HepG2 (cell line): ENCODE data around the gene MFAP5. TPM values are rescaled to one million over a fixed set of nuclear protein-coding genes. Genes with fewer than 3 reads are reported as not detected.

ENCODE experiments used
- ATAC-seq: fragments of 200-7000 bp; cut with Tn5 transposase; 3 replicates; pipeline ENCODE4 v1.9.1; 2020; ENCODE audit warnings: mild to moderate bottlenecking, moderate library complexity
- BruUV-seq: library from RNA; stranded (reverse); fragments of 400-500 nt; replicated peaks from 2 replicates; lab custom pipeline; 2021; lab: Mats Ljungman, UMichigan
- CTCF ChIA-PET: fragments of 300-600 bp; formaldehyde crosslinking; extraction: SDS; loops from one replicate; lab custom pipeline; 2021; ENCODE audit warnings: low total read pairs, inconsistent platforms, low intra/inter-chr PET ratio; lab: Yijun Ruan, JAX
- POLR2A ChIA-PET: fragments of 350-600 bp; sonication (Branson Sonifier 250); formaldehyde crosslinking; loops from one replicate; lab custom pipeline; 2020; ENCODE audit warnings: antibody characterized with exemption, inconsistent platforms; lab: Yijun Ruan, JAX
- DNase-seq: peaks from one replicate; pipeline ENCODE4 v3.0.0-alpha.2; 2015; ENCODE audit warnings: low spot score
- FAIRE-seq: peaks from 3 replicates; lab custom pipeline; 2011; peaks lifted over from hg19 to GRCh38; lab: Jason Lieb, UNC
- H2AFZ ChIP-seq: one replicate; pipeline ENCODE4 v1.6.1; 2011; ENCODE audit warnings: low read length, inconsistent platforms
- H3K27ac ChIP-seq: fragments of 300-600 bp; 3 replicates; pipeline ENCODE4 v1.8.0; 2011; ENCODE audit warnings: mixed run types, mild to moderate bottlenecking, mixed read lengths, low read length, inconsistent platforms; ENCODE audit not compliant: insufficient read depth; ENCODE audit errors: extremely low read length
- H3K27me3 ChIP-seq, 2 experiments: fragments of 200-600 bp in 1 of 2; 2 replicates in 1 of 2; 3 replicates in 1 of 2; pipeline versions ENCODE4 v1.6.0 to v1.8.0; 2011; ENCODE audit warnings: low read length in 2 of 2, mild to moderate bottlenecking in 2 of 2, moderate library complexity in 2 of 2, inconsistent platforms in 1 of 2; ENCODE audit not compliant: insufficient read depth in 2 of 2, control insufficient read depth in 1 of 2
- H3K36me3 ChIP-seq, 2 experiments: fragments of 200-600 bp in 1 of 2; replicated peaks in 1 of 2; 2 replicates in 1 of 2; 3 replicates in 1 of 2; pipeline versions ENCODE4 v1.5.1 to v1.8.0; 2011; ENCODE audit warnings: low read length in 2 of 2, inconsistent platforms in 1 of 2; ENCODE audit not compliant: insufficient read depth in 2 of 2, control insufficient read depth in 1 of 2
- H3K4me1 ChIP-seq: 2 replicates; pipeline ENCODE4 v1.5.1; 2012; ENCODE audit warnings: low read length, inconsistent platforms; ENCODE audit not compliant: insufficient read depth
- H3K4me2 ChIP-seq: 2 replicates; pipeline ENCODE4 v1.6.0; 2011; ENCODE audit warnings: low read depth, low read length, inconsistent platforms
- H3K4me3 ChIP-seq, 3 experiments: fragments of 200-600 bp in 1 of 3; sonication (generic), shearing (Covaris generic) in 1 of 3; replicated peaks in 1 of 3; 2 replicates each; pipeline ENCODE4 v1.5.1; 2011 to 2016; ENCODE audit warnings: low read length in 3 of 3, inconsistent platforms in 2 of 3, low read depth in 2 of 3, mild to moderate bottlenecking in 2 of 3, control low read depth in 1 of 3, mixed read lengths in 1 of 3; ENCODE audit not compliant: insufficient read depth in 1 of 3
- H3K79me2 ChIP-seq: one replicate; pipeline ENCODE4 v1.6.1; 2011; ENCODE audit warnings: low read length, inconsistent platforms; ENCODE audit not compliant: insufficient read depth
- H3K9ac ChIP-seq: 2 replicates; pipeline ENCODE4 v1.6.0; 2011; ENCODE audit warnings: mild to moderate bottlenecking, low read depth, low read length, inconsistent platforms; ENCODE audit not compliant: insufficient read depth
- H3K9me3 ChIP-seq: 2 replicates; pipeline ENCODE4 v1.5.1; 2012; ENCODE audit warnings: mild to moderate bottlenecking, low read length
- H4K20me1 ChIP-seq: 2 replicates; pipeline ENCODE4 v1.6.0; 2011; ENCODE audit warnings: inconsistent platforms, mild to moderate bottlenecking, low read length, moderate library complexity; ENCODE audit not compliant: insufficient read depth
- ETV6 ChIP-seq: sonication (generic); formaldehyde crosslinking; conservative IDR thresholded peaks from 2 replicates; pipeline ENCODE4 v1.4.0; 2020; ENCODE audit warnings: missing genetic modification reagents
- GPN1 ChIP-seq: sonication (generic); formaldehyde crosslinking; IDR thresholded peaks from 2 replicates; pipeline ENCODE4 v1.5.1; 2020; ENCODE audit warnings: missing genetic modification reagents, borderline replicate concordance
- HMGA1 ChIP-seq: sonication (generic); formaldehyde crosslinking; conservative IDR thresholded peaks from 2 replicates; pipeline ENCODE4 v1.4.0; 2020; ENCODE audit warnings: missing genetic modification reagents
- KLF11 ChIP-seq: IDR thresholded peaks from 2 replicates; pipeline ENCODE4 v1.6.1; 2016; ENCODE audit warnings: missing compliant biosample characterization
- MAFF ChIP-seq: IDR thresholded peaks from 2 replicates; pipeline ENCODE4 v1.6.1; 2011; ENCODE audit warnings: low read depth, low read length, improper control_type of control experiment
- MAFK ChIP-seq, 2 experiments: IDR thresholded peaks in 1 of 2; conservative IDR thresholded peaks in 1 of 2; 2 replicates each; pipeline ENCODE4 v1.6.1; 2011; ENCODE audit warnings: improper control_type of control experiment in 2 of 2, low read length in 2 of 2
- MIER3 ChIP-seq: IDR thresholded peaks from 2 replicates; pipeline ENCODE4 v1.6.1; 2016; ENCODE audit warnings: missing compliant biosample characterization, borderline replicate concordance
- NFIC ChIP-seq: IDR thresholded peaks from 2 replicates; pipeline ENCODE4 v1.6.1; 2012; ENCODE audit warnings: mild to moderate bottlenecking, low read length, inconsistent platforms
- PLSCR1 ChIP-seq: sonication (generic); formaldehyde crosslinking; IDR thresholded peaks from 2 replicates; pipeline ENCODE4 v1.5.0; 2020; ENCODE audit warnings: missing genetic modification reagents, mild to moderate bottlenecking, borderline replicate concordance
- SRSF1 ChIP-seq: fragments of 200-400 bp; formaldehyde crosslinking; optimal IDR thresholded peaks from 2 replicates; pipeline ENCODE3; 2017; ENCODE audit warnings: mild to moderate bottlenecking, low read depth, low read length, moderate library complexity
- WGBS: methylation state at CpG from one replicate; pipeline ENCODE4 v1.1.6; 2017; ENCODE audit warnings: low lambda C conversion rate; 5-methylcytosine and 5-hydroxymethylcytosine counted together
- in situ Hi-C: cut with HindIII; loops from 2 replicates; pipeline ENCODE4 v1.10.0; 2017; ENCODE audit warnings: low pct_unique_long_range_greater_than_20kb; ENCODE audit not compliant: extremely low pct_ligation_motif_present
- intact Hi-C: fragments of 100-400 bp; cut with micrococcal nuclease; formaldehyde crosslinking; loops from one replicate; pipeline ENCODE4 v1.10.0; 2022; ENCODE audit not compliant: unreplicated experiment
- polyA plus RNA-seq, 8 experiments: library from polyadenylated mRNA; depleted of rRNA in 3 of 8; stranded (reverse) in 7 of 8; unstranded in 1 of 8; fragments of >200 nt; fragmentation: Illumina TruSeq in 4 of 8; extraction: Trizol in 4 of 8; gene quantifications; 2 replicates each; pipeline versions ENCODE4 v1.2.1 to v1.2.3, GENCODE V29; 2011 to 2016; ENCODE audit warnings: low read depth in 4 of 8, missing spikeins in 1 of 8, mixed read lengths in 1 of 8; ENCODE audit not compliant: insufficient read depth in 1 of 8
- total RNA-seq, 5 experiments: library from RNA; depleted of rRNA; stranded (reverse); fragments of >200 nt; fragmentation: Illumina TruSeq; extraction: Trizol; gene quantifications; 2 replicates each; pipeline ENCODE4 v1.2.3, GENCODE V29; 2016; ENCODE audit warnings: low read depth in 1 of 5
- TF ChIP-seq, protein P1 (sequence below), 2 experiments: sonication (generic) in 1 of 2; formaldehyde crosslinking in 1 of 2; IDR thresholded peaks; 2 replicates each; pipeline versions ENCODE4 v1.5.1 to v1.6.1; 2011 to 2020; ENCODE audit warnings: borderline replicate concordance in 1 of 2, low read depth in 1 of 2, low read length in 1 of 2, mild to moderate bottlenecking in 1 of 2, missing genetic modification reagents in 1 of 2, moderate library complexity in 1 of 2

MFAP5 gene
- total and polyA plus RNA-seq, 2 of the 13 experiments (the other 11 are each of a cell fraction or from before 2014, with no cell fraction given), result 0.07 TPM; not detected in 1

- H3K4me3 ChIP-seq, result no peak overlapping the region
- peaks cover 3 to 26% of the 10 kb centered on the region in 2 experiments; a peak in 4 of 5 replicates for H3K27me3 ChIP-seq
- WGBS, result 67% methylated on average over 4 of the region's 4 CpGs
- no peak overlapping the region for H3K27ac ChIP-seq
- in situ Hi-C loops, result no loop called here
- BruUV-seq, result no TSS peak
- CTCF ChIA-PET, result no interaction called here
- intact Hi-C loops, result no loop called here
- H3K36me3 ChIP-seq, result no peaks in the 10 kb centered on the region
- H3K4me2 ChIP-seq, result no peak overlapping the region
- no peak overlapping the region for H2AFZ ChIP-seq
- no peaks in the 10 kb centered on the region for H3K79me2 ChIP-seq
- H3K4me1 ChIP-seq, result peaks cover 8% of the 10 kb centered on the region
- POLR2A ChIA-PET, result no interaction called here
- TF ChIP-seq MAFF (peak; percentile 48; the same call in 1 of the 2 replicates), SRSF1 (no peak), MAFK (conservative IDR thresholded peaks at IDR 0.05 in 1 of 2, IDR thresholded peaks at IDR 0.05 in 1 of 2; ENCODE audit: low read length in 2 of 2) (peak; percentile 5 to 68; a peak in 2 of 4 replicates)
- no peak overlapping the region for H3K9ac ChIP-seq
- H3K9me3 ChIP-seq, result no peaks in the 10 kb centered on the region
- ATAC-seq (no peak), FAIRE-seq (no peak), DNase-seq (no peak)
- H4K20me1 ChIP-seq, result no peaks in the 10 kb centered on the region
Observed at GRCh38 chr12:8702159-8702558, 39.5 kb upstream of the MFAP5 start.

- H3K36me3 ChIP-seq, result no peaks in the 10 kb centered on the region
- H3K4me3 ChIP-seq, result no peak overlapping the region
- ChIA-PET CTCF (no interaction called here), POLR2A (interaction anchor here (0.7 kb wide), 1 partner anchor 364 kb away, joined by 5 read pairs; no protein-coding TSS in a partner anchor)
- H3K27ac ChIP-seq, result no peak overlapping the region
- H3K9ac ChIP-seq, result no peak overlapping the region
- H3K79me2 ChIP-seq, result no peaks in the 10 kb centered on the region
- no peak overlapping the region for H3K4me2 ChIP-seq
- H3K27me3 ChIP-seq, result peaks cover 3 to 37% of the 10 kb centered on the region in 2 experiments; a peak in 4 of 5 replicates
- TF ChIP-seq, protein P1, sequence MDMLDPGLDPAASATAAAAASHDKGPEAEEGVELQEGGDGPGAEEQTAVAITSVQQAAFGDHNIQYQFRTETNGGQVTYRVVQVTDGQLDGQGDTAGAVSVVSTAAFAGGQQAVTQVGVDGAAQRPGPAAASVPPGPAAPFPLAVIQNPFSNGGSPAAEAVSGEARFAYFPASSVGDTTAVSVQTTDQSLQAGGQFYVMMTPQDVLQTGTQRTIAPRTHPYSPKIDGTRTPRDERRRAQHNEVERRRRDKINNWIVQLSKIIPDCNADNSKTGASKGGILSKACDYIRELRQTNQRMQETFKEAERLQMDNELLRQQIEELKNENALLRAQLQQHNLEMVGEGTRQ (IDR thresholded peaks at IDR 0.05; ENCODE audit: low read depth, low read length), result no peak
- TF ChIP-seq, protein P1 (CRISPR knock-in tag; IDR thresholded peaks at IDR 0.05; ENCODE audit: borderline replicate concordance), result no peak
- TF ChIP-seq PLSCR1 (CRISPR knock-in tag) (no peak), KLF11 (no peak), NFIC (no peak), HMGA1 (no peak), ETV6 (CRISPR knock-in tag) (no peak), MIER3 (no peak), GPN1 (no peak)
- no peaks in the 10 kb centered on the region for H4K20me1 ChIP-seq
- 64% methylated on average over 6 of the region's 6 CpGs for WGBS
- no peak overlapping the region for H2AFZ ChIP-seq
- no peak for FAIRE-seq
- peaks cover 8% of the 10 kb centered on the region for H3K4me1 ChIP-seq
- in situ Hi-C loops, result no loop called here
- no peaks in the 10 kb centered on the region for H3K9me3 ChIP-seq
- intact Hi-C loops, result no loop called here
- ATAC-seq, result no peak
- no peak for DNase-seq
- no TSS peak for BruUV-seq
Observed at GRCh38 chr12:8701046-8701660, 38.5 kb upstream of the MFAP5 start.
